Smooth muscle cell of the brain vasculature (primary cell): ENCODE measurements around the gene MGAT5.
A peak's percentile ranks its signal among the peaks of the same experiment; 100 is the strongest.

Experiments
- DNase-seq: peaks from one replicate; pipeline ENCODE4 v3.0.0-alpha.2; 2012; ENCODE audit warnings: low read depth, low spot score

MGAT5 gene

GRCh38 chr2:134395779-134396178 is 141.9 kb downstream of the MGAT5 start:
- DNase-seq: no peak

GRCh38 chr2:134396493-134396892 is 142.6 kb downstream of the MGAT5 start:
- no peak for DNase-seq

GRCh38 chr2:134397146-134397896 is 143.4 kb downstream of the MGAT5 start:
- no peak for DNase-seq

DNA sequence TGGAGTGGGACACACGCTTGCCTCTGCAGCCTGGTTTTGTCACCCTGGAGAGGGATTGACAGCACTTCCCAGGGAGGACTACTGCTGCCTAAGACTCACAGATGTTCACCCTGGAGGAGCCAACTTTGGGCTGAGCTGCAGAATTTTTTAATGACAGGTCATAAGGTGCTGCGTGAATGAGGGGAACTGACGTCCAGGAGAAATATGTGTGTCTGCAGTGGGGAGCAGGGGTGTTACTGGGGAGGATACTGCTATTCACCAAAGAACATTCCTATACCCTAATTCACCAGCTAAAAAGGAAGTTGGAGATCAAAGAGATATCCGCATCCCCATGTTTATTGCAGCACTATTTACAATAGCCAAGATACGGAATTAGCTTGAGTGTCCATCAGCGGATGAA is 144.4 kb downstream of the MGAT5 start:
- no peak for DNase-seq

DNA sequence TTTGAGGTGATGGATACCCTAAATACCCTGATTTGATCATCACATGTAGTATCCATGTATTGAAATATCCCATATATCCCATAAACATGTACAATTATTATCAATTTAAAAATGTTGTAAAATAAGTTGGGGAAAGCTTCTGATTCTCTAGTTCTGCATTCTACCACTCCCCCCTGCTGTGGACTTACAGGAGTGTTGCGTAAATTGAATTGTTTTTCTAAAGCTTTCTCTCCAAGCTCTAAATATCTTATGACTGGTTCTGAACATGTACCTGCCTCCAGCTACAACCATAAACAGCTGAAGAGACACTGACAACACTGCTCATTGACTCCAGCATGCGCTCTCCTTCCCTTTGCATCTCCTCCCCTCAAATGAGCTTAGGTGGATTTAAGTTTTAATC is 145.2 kb downstream of the MGAT5 start:
- DNase-seq: peak; percentile 32

GRCh38 chr2:134401081-134401497 is 147.2 kb downstream of the MGAT5 start:
- no peak for DNase-seq

DNA sequence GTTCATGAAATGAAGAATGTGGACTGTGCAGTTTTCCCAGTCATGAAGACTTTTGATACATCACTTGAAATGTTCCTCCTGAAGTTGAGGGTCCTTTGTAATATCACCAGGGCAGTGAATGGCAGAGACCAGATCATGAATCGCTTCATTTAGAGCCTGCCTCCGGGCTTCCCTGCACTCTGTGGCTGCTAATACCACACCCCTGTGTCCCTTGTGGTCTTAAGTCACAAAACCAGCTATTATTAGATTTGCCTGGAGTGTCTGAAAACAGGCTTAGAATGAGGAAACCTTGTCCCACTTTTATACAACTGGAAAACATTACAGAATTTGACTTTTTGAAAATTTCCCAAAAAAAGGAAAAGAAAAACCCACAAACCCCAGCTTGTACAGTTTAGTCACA is 147.9 kb downstream of the MGAT5 start:
- no peak for DNase-seq

DNA sequence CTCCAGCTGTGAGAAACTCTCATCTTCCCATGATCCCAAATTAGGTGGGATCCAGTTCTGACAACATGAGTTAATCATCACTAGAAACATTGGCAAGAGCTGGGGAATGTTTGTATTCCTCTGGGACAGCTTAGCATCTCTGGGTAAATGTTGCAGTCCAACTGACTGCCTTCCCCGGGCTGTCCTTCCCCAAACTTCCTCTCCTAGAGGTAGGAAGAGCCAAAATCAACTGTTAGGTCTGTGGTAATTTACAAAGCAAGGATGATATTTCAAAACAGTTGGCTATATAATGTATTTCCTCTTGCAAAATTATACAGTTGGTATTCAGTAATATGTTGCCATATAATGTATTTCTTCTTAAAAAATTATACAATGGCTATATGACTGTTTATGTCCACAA is 148.5 kb downstream of the MGAT5 start:
- peak; percentile 36 for DNase-seq

GRCh38 chr2:134405611-134406081 is 151.8 kb downstream of the MGAT5 start:
- DNase-seq: no peak

GRCh38 chr2:134406311-134406710 is 152.4 kb downstream of the MGAT5 start:
- DNase-seq: no peak

- no peak for DNase-seq
These were observed 152.9 kb downstream of the MGAT5 start for GRCh38 chr2:134406736-134407135.

GRCh38 chr2:134407154-134407890 is 153.4 kb downstream of the MGAT5 start:
- no peak for DNase-seq

DNA sequence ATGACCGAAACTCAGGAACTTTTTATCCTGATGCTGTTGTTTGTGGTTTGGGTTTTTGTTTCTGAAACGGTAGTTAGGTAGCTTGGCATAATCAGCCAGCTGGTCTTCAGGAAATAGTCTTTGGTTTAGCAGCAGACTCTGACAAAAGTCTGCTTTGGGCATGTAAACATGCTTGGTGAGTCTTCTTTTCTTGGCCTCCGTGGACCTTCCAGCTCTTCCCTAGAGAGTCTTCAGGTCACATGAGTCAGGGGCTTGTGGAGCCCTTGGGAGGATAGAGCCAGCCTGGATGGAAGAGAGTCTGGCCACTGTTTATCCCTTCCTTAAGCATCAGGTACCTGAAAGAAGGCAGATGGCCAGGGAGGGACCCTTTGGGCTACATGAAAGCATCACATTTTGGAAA is 154.5 kb downstream of the MGAT5 start:
- DNase-seq: no peak

GRCh38 chr2:134408791-134409190 is 154.9 kb downstream of the MGAT5 start:
- no peak for DNase-seq

GRCh38 chr2:134410006-134410405 is 156.1 kb downstream of the MGAT5 start:
- no peak for DNase-seq

DNA sequence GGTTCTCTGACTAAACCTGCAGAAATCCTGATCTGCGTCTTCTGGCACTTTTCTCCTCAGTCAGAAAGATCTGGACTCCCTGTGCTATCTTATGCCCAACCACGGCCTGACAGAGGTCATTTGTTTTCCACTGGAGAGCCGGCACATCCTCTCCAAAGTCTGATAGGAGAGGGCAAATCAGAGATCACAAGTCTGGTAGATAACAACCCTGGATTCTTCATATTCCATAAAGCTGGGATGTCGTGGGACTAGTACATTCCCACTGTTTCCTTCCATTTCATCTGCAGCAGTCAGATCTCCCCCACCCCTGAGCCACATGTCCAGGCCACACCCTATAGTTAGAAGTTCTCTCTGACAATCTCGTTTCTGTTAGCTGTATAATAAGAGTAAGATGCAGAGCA is 157.0 kb downstream of the MGAT5 start:
- no peak for DNase-seq

DNA sequence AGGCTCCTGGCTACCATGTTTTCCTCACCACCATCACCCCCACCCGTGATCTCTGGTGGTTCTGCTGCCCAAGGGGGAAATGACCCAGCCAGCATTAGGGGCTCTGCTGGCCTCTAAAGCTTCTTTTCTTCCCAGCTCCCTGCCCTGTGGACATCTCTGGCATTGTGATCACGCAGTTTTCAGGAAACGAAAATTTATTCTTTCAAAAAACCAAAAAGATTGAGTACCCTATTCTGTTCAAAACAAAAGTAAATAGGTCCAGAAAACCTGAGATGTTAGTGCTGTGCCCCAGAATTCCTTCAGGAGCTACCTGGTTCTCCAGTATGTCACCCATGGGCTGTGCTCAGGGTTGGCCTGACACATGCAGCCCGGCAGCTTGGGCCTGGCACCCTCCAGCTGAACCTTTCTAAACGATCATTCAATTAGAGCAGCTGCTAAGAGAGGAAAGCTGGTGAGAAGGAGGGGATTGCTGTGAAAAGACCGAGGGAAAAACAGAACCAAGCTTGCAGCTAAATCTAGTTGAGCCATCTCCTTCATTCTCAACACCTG is 157.5 kb downstream of the MGAT5 start:
- no peak for DNase-seq

DNA sequence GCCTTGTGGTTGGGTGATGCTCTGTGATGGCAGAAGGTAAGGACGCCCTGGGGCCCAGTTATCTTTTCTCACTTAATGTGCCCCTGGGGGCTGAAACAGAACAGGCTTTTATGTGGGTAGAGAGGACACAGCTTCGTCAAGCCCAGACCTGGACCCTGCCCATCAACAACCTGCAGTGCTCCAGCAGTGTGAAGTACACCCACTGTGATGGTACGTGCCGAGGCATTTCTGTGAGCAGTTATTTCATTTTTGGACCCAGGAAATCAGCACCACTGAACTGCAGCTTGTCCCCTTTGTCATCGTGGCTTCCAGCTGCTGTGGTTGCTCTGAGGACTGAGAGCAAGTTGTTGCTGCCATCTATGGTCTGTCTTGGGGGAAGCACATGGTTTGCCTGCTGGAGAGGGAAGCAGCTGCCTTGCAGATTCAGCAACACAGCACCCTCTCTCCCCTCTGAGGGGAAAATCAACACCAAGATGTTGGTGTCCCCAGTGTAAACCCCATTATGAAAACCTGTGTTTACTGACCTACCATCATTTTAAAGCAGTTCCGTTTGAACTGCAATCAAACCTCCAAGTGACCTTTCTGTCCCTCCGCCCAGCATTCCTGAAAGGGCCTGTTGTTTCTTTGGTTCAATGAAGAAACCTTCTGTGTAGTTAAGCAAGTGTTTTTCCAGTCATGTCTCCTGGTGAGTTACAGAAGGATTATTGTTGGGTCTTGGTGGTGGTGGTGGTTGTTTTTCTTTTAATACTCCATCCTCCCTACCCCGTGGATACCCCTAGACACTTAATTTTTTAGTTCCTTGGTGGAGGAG is 158.2 kb downstream of the MGAT5 start:
- peak; percentile 36 for DNase-seq

DNA sequence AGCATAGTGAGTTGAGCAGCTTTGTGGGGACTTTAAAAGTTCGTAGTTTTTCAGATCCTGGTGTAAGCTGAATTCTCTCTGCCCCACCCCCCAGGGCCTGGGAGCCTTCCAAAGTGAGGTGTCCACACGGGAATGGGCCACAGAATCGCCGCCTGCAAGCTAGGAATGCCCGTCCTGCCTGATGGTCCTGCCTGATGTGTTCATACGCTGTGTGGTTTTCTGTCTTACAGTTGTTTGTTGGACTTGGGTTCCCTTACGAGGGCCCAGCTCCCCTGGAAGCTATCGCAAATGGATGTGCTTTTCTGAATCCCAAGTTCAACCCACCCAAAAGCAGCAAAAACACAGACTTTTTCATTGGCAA is 158.7 kb downstream of the MGAT5 start:
- no peak for DNase-seq

GRCh38 chr2:134413430-134413829 is 159.6 kb downstream of the MGAT5 start:
- DNase-seq: no peak

DNA sequence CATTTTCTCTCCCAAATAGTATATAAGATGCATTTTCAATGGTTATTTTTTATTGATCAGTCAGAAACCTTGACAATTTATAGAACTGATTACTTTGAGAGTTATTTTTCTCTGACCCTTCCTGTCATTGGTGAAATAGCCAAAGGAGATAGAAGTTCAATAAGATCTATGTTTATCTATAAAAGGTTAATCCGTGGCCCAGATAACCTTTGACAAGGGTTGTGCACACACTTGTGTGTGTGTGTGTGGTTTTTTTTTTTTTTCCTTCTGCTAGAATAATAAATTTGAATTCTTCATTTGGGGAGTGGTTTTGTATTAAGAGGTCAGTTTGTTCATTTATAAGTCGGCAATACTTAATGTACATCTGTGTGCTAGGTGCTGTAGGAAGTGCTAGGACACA is 160.0 kb downstream of the MGAT5 start:
- no peak for DNase-seq

DNA sequence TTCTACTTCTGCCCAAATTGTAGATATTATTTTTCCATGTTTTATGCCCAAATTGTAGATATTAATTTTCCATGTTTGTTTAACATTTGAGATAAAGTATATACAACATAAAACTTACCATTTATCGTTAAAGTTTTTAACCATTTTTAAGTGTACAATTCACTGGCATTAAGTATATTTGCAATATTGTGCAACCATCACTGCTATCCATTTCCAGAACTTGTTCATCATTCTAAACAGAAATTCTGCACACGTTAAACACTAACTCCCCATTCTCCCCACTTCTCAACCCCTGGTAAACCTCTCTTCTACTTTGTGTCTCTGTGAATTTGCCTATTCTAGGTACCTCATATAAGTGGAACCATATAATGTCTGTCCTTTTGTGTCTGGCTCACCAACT is 162.1 kb downstream of the MGAT5 start:
- no peak for DNase-seq
